Mesendoderm (in vitro differentiated cells): ENCODE results near the gene MAP7D2.

Experiments used
- DNase-seq: peaks from one replicate; pipeline ENCODE4 v3.0.0; 2013
- H2AK5ac ChIP-seq: 2 replicates; pipeline ENCODE4 v1.6.1; 2013; ENCODE audit warnings: low read length, inconsistent platforms
- H2BK120ac ChIP-seq: 2 replicates; pipeline ENCODE4 v1.6.1; 2013; ENCODE audit warnings: low read depth, mild to moderate bottlenecking, low read length, moderate library complexity, mixed read lengths
- H2BK15ac ChIP-seq: replicated peaks from 2 replicates; pipeline ENCODE4 v1.6.1; 2013; ENCODE audit warnings: low read depth, mild to moderate bottlenecking, moderate library complexity
- H2BK5ac ChIP-seq: 2 replicates; pipeline ENCODE4 v1.6.1; 2013; ENCODE audit warnings: low read length, inconsistent platforms
- H3K18ac ChIP-seq: 2 replicates; pipeline ENCODE4 v1.6.1; 2013; ENCODE audit warnings: mild to moderate bottlenecking, low read length, mixed read lengths
- H3K23ac ChIP-seq: one replicate; pipeline ENCODE4 v1.6.1; 2013; ENCODE audit warnings: low read length
- H3K27ac ChIP-seq: 2 replicates; pipeline ENCODE4 v1.5.1; 2013; ENCODE audit warnings: low read depth, mild to moderate bottlenecking, inconsistent platforms, low read length, moderate library complexity
- H3K27me3 ChIP-seq: 2 replicates; pipeline ENCODE4 v1.6.1; 2013; ENCODE audit warnings: low read length, control low read depth, mild to moderate bottlenecking, inconsistent platforms; ENCODE audit not compliant: insufficient read depth, poor library complexity
- H3K36me3 ChIP-seq: 2 replicates; pipeline ENCODE4 v1.6.1; 2013; ENCODE audit warnings: low read length, inconsistent platforms; ENCODE audit not compliant: control insufficient read depth, insufficient read depth
- H3K4ac ChIP-seq: one replicate; pipeline ENCODE4 v1.6.1; 2013; ENCODE audit warnings: low read depth, mild to moderate bottlenecking, low read length, moderate library complexity
- H3K4me1 ChIP-seq: 2 replicates; pipeline ENCODE4 v1.6.1; 2013; ENCODE audit warnings: low read depth, low read length, inconsistent platforms; ENCODE audit not compliant: control insufficient read depth
- H3K4me2 ChIP-seq: 2 replicates; pipeline ENCODE4 v1.6.1; 2013; ENCODE audit warnings: low read length
- H3K4me3 ChIP-seq: 2 replicates; pipeline ENCODE4 v1.5.1; 2013; ENCODE audit warnings: mild to moderate bottlenecking, low read length
- H3K56ac ChIP-seq: one replicate; pipeline ENCODE4 v1.6.1; 2013; ENCODE audit warnings: low read length
- H3K79me1 ChIP-seq: 2 replicates; pipeline ENCODE4 v1.6.1; 2013; ENCODE audit warnings: low read length, inconsistent platforms
- H3K79me2 ChIP-seq: 2 replicates; pipeline ENCODE4 v1.6.1; 2013; ENCODE audit warnings: mild to moderate bottlenecking, low read length; ENCODE audit not compliant: control insufficient read depth, insufficient read depth
- H3K9ac ChIP-seq: 2 replicates; pipeline ENCODE4 v1.6.1; 2013; ENCODE audit warnings: low read length, inconsistent platforms
- H4K5ac ChIP-seq: one replicate; pipeline ENCODE4 v1.6.1; 2013; ENCODE audit warnings: low read length
- H4K8ac ChIP-seq: one replicate; pipeline ENCODE4 v1.6.1; 2013; ENCODE audit warnings: low read depth, mild to moderate bottlenecking, control low read depth, low read length, moderate library complexity
- WGBS: extraction: QIAGEN DNeasy Blood & Tissue Kit; methylation state at CpG from one replicate; pipeline ENCODE4 v1.1.7; 2013; ENCODE audit warnings: low lambda C conversion rate, missing lambda C conversion rate; ENCODE audit not compliant: insufficient coverage; ENCODE audit errors: extremely low coverage; 5-methylcytosine and 5-hydroxymethylcytosine counted together

Gene MAP7D2

DNA sequence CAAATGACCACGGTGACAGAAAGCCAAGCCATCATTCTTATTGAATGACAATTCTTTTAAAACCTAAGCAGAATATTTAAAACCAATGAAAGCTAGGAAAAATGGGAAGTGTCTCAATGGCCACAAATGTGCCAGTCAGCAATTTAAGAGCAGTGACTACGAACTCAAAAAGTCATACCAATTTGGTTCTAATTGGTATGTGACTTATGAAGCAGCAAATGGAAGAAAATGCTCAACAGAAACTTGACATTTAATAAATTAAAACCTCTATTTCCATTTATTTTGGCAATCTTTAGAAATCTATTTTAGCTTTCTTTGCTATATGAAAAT, 100.1 kb downstream of the MAP7D2 start:
- Histone ChIP-seq H3K4me2 (no peak overlapping the region), H3K56ac (no peak overlapping the region), H3K27ac (no peak overlapping the region), H3K4me3 (no peak overlapping the region), H3K79me2 (no peaks in the 10 kb centered on the region), H3K27me3 (no peaks in the 10 kb centered on the region), H4K8ac (no peak overlapping the region), H3K4ac (no peak overlapping the region), H2BK5ac (no peak overlapping the region), H2BK15ac (no peak overlapping the region), H3K23ac (no peak overlapping the region), H3K36me3 (no peaks in the 10 kb centered on the region), H3K79me1 (no peaks in the 10 kb centered on the region), H3K18ac (no peak overlapping the region), H2AK5ac (no peak overlapping the region), H3K4me1 (no peaks in the 10 kb centered on the region), H2BK120ac (no peak overlapping the region), H4K5ac (no peak overlapping the region), H3K9ac (no peak overlapping the region)
- no CpG with 5 or more reads among the region's 2 CpGs for WGBS
- no peak for DNase-seq

- Histone ChIP-seq H3K18ac (no peak overlapping the region), H3K9ac (no peak overlapping the region), H3K56ac (no peak overlapping the region), H2BK5ac (no peak overlapping the region), H3K4me1 (no peaks in the 10 kb centered on the region), H3K27ac (no peak overlapping the region), H2AK5ac (no peak overlapping the region), H3K79me2 (no peaks in the 10 kb centered on the region), H3K23ac (no peak overlapping the region), H3K4ac (no peak overlapping the region), H3K4me3 (no peak overlapping the region), H3K36me3 (no peaks in the 10 kb centered on the region), H3K4me2 (no peak overlapping the region), H3K79me1 (no peaks in the 10 kb centered on the region), H4K5ac (no peak overlapping the region), H2BK120ac (no peak overlapping the region), H4K8ac (no peak overlapping the region), H3K27me3 (no peaks in the 10 kb centered on the region), H2BK15ac (no peak overlapping the region)
- no CpG with 5 or more reads among the region's 9 CpGs for WGBS
- no peak for DNase-seq
Measured at GRCh38 chrX:20015945-20016615, 100.6 kb downstream of the MAP7D2 start.

GRCh38 chrX:20015422-20015821, 101.3 kb downstream of the MAP7D2 start:
- no CpG with 5 or more reads among the region's 1 CpG for WGBS

GRCh38 chrX:20011608-20012007, 105.1 kb downstream of the MAP7D2 start:
- Histone ChIP-seq H3K4me3 (no peak overlapping the region), H3K9ac (no peak overlapping the region), H4K8ac (no peak overlapping the region), H3K4me2 (no peak overlapping the region), H2AK5ac (no peak overlapping the region), H2BK5ac (no peak overlapping the region), H3K4ac (no peak overlapping the region), H3K79me2 (no peaks in the 10 kb centered on the region), H3K18ac (no peak overlapping the region), H3K79me1 (no peaks in the 10 kb centered on the region), H3K23ac (no peak overlapping the region), H3K56ac (no peak overlapping the region), H2BK15ac (no peak overlapping the region), H3K4me1 (no peaks in the 10 kb centered on the region), H2BK120ac (no peak overlapping the region), H3K36me3 (no peaks in the 10 kb centered on the region), H4K5ac (no peak overlapping the region), H3K27me3 (no peaks in the 10 kb centered on the region), H3K27ac (no peak overlapping the region)
- no CpG with 5 or more reads among the region's 4 CpGs for WGBS
- no peak for DNase-seq

More at GRCh38 chrX:20015422-20015821, 101.3 kb downstream of the MAP7D2 start:
- no peaks in the 10 kb centered on the region for H3K27me3 ChIP-seq
- no peaks in the 10 kb centered on the region for H3K4me1 ChIP-seq
- no peak overlapping the region for H2BK120ac ChIP-seq
- no peak overlapping the region for H3K4me2 ChIP-seq
- no peak overlapping the region for H2BK5ac ChIP-seq
- no peaks in the 10 kb centered on the region for H3K36me3 ChIP-seq
- H3K4ac ChIP-seq, result no peak overlapping the region
- H3K18ac ChIP-seq, result no peak overlapping the region
- H3K56ac ChIP-seq, result no peak overlapping the region
- no peaks in the 10 kb centered on the region for H3K79me2 ChIP-seq
- no peak overlapping the region for H4K8ac ChIP-seq
- H3K79me1 ChIP-seq, result no peaks in the 10 kb centered on the region
- no peak overlapping the region for H3K9ac ChIP-seq
- H3K27ac ChIP-seq, result no peak overlapping the region
- no peak overlapping the region for H2BK15ac ChIP-seq
- no peak for DNase-seq
- H2AK5ac ChIP-seq, result no peak overlapping the region
- no peak overlapping the region for H4K5ac ChIP-seq
- H3K4me3 ChIP-seq, result no peak overlapping the region
- no peak overlapping the region for H3K23ac ChIP-seq

DNA sequence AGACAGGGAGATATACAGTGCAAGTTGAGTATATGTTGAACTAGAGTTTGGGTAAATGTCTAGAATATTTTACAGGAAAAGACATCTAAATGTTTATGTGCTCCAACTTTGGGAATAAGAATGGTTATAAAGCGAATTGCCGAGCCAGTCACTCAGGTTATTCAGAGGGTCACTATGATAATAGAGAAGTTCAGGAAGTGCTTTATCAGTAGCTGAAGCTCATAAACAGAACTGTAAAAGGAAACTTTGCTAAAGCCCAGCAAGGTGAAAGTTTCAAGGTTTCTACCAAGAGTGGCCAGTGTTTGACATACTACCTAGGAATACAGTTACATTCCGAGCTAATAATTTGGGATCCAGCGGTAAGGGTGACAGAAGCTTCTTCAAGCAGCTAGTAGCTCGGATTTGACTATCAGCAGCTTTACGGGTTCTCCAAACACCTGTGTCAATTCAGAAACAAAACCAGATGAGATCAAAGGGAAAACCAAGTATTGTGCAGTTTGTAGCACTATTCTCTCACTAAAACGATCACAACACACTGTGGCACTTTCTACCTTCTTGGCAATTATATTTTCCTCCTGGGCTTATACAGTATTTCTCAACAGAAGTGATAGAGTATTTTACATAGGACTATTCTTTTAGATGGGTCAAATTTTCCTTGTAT, 108.6 kb downstream of the MAP7D2 start:
- Histone ChIP-seq H3K9ac (no peak overlapping the region), H3K79me2 (no peaks in the 10 kb centered on the region), H2AK5ac (no peak overlapping the region), H4K8ac (no peak overlapping the region), H3K23ac (no peak overlapping the region), H2BK15ac (no peak overlapping the region), H3K27ac (no peak overlapping the region), H3K27me3 (no peaks in the 10 kb centered on the region), H3K4ac (no peak overlapping the region), H3K79me1 (no peaks in the 10 kb centered on the region), H3K56ac (no peak overlapping the region), H3K4me1 (no peaks in the 10 kb centered on the region), H3K18ac (no peak overlapping the region), H2BK5ac (no peak overlapping the region), H4K5ac (no peak overlapping the region), H3K4me2 (no peak overlapping the region), H3K36me3 (no peaks in the 10 kb centered on the region), H2BK120ac (no peak overlapping the region), H3K4me3 (no peak overlapping the region)
- DNase-seq, result no peak
- no CpG with 5 or more reads among the region's 7 CpGs for WGBS

- DNase-seq, result no peak
- Histone ChIP-seq H3K27me3 (no peaks in the 10 kb centered on the region), H4K8ac (no peak overlapping the region), H3K36me3 (no peaks in the 10 kb centered on the region), H3K27ac (no peak overlapping the region), H3K4me2 (no peak overlapping the region), H2BK15ac (no peak overlapping the region), H3K79me2 (no peaks in the 10 kb centered on the region), H3K23ac (no peak overlapping the region), H2BK120ac (no peak overlapping the region), H3K4ac (no peak overlapping the region), H3K79me1 (no peaks in the 10 kb centered on the region), H4K5ac (no peak overlapping the region), H3K9ac (no peak overlapping the region), H3K4me1 (no peaks in the 10 kb centered on the region), H2BK5ac (no peak overlapping the region), H2AK5ac (no peak overlapping the region), H3K56ac (no peak overlapping the region), H3K18ac (no peak overlapping the region), H3K4me3 (no peak overlapping the region)
- WGBS, result no CpG with 5 or more reads among the region's 2 CpGs
Measured at GRCh38 chrX:20005883-20006282, 110.8 kb downstream of the MAP7D2 start.
